Naive B cell (primary cell): ENCODE data around the gene ZNF700. TPM values are rescaled to one million over a fixed set of nuclear protein-coding genes. Genes with fewer than 3 reads are reported as not detected.
"Not testable (repeated sequence)": the region's sequence is repeated elsewhere in the genome, so short reads cannot be mapped to it uniquely, and the experiment has no call there.

Experiments
- ATAC-seq, 2 donors: fragments of 150-1000 bp; cut with Tn5 transposase; 2 replicates each; pipeline ENCODE4 v1.10.0; 2021; ENCODE audit warnings: low read depth in 2 of 2, mild to moderate bottlenecking in 2 of 2, moderate library complexity in 2 of 2
- DNase-seq: peaks from one replicate; pipeline ENCODE4 v3.0.0; 2022
- H3K27ac Mint-ChIP-seq, 6 donors: one replicate each; pipeline ENCODE4 v1.8.0; 2020 to 2022; ENCODE audit warnings: mild to moderate bottlenecking in 6 of 6, mixed read lengths in 6 of 6, moderate library complexity in 5 of 6, inconsistent platforms in 2 of 6
- H3K27me3 Mint-ChIP-seq, 3 donors: one replicate each; pipeline ENCODE4 v1.8.0; 2021 to 2022; ENCODE audit warnings: mixed read lengths in 3 of 3, mild to moderate bottlenecking in 1 of 3
- H3K36me3 Mint-ChIP-seq, 2 donors: one replicate each; pipeline ENCODE4 v1.8.0; 2020 to 2022; ENCODE audit warnings: mixed read lengths in 2 of 2, inconsistent platforms in 1 of 2, mild to moderate bottlenecking in 1 of 2
- H3K4me1 Mint-ChIP-seq, 3 donors: one replicate each; pipeline ENCODE4 v1.8.0; 2020 to 2022; ENCODE audit warnings: mixed read lengths in 3 of 3, inconsistent platforms in 1 of 3, mild to moderate bottlenecking in 1 of 3, moderate library complexity in 1 of 3
- H3K4me3 Mint-ChIP-seq, 8 donors: one replicate each; pipeline ENCODE4 v1.8.0; 2020 to 2022; ENCODE audit warnings: mild to moderate bottlenecking in 8 of 8, mixed read lengths in 8 of 8, moderate library complexity in 8 of 8, inconsistent platforms in 2 of 8
- H3K9me3 Mint-ChIP-seq, 7 donors: one replicate each; pipeline ENCODE4 v1.8.0; 2020 to 2022; ENCODE audit warnings: mixed read lengths in 7 of 7, mild to moderate bottlenecking in 5 of 7, inconsistent platforms in 2 of 7, moderate library complexity in 1 of 7
- polyA plus RNA-seq, 6 donors: library from polyadenylated mRNA; unstranded; fragments of 300-500 nt; fragmentation: Illumina TruSeq; gene quantifications; one replicate each; pipeline ENCODE4 v1.2.3, GENCODE V29; 2021; ENCODE audit warnings: low read depth in 6 of 6

The ZNF700 gene
- polyA plus RNA-seq, 6 donors from 2014 or later: 1.9 to 4.6 (median 3.3) TPM; not detected in 1

DNA sequence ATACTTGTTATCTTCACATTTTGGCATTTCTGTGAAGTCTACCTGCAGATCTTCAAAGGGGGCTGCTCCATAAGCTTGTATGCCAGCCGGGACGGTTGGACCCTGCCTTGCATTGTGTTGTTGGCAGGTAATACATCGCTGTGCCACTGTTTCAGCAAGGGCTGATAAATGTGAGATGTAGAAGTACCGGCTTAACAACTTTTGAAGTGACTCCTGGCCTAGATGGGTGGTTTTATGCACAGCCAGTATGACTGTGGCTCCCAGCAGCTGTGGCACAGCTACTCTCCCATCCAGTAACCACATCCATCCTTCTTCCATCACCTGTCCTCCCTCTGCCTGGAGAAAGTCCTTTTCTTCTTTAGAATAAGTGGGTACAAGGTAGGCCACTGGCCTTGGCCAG is 19.7 kb downstream of the ZNF700 start:
- Mint-ChIP-seq H3K27me3 (no peaks in the 10 kb centered on the region), H3K27ac (no peak overlapping the region), H3K36me3 (peaks cover 53 to 73% of the 10 kb centered on the region in 2 donors), H3K9me3 (peaks cover 0 to 93% (median 87%) of the 10 kb centered on the region in 7 donors), H3K4me1 (peaks cover 0 to 11% (median 0%) of the 10 kb centered on the region in 3 donors), H3K4me3 (no peak overlapping the region)
- ATAC-seq (no peak), DNase-seq (no peak)

DNA sequence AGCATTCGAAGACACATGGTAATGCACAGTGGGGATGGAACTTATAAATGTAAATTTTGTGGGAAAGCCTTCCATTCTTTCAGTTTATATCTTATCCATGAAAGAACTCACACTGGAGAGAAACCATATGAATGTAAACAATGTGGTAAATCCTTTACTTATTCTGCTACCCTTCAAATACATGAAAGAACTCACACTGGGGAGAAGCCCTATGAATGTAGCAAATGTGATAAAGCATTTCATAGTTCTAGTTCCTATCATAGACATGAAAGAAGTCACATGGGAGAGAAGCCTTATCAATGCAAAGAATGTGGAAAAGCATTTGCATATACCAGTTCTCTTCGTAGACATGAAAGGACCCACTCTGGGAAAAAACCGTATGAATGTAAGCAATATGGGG is 23.7 kb downstream of the ZNF700 start:
- Mint-ChIP-seq H3K27me3 (no peaks in the 10 kb centered on the region), H3K4me1 (peaks cover 0 to 5% (median 0%) of the 10 kb centered on the region in 3 donors), H3K36me3 (peaks cover 43 to 76% of the 10 kb centered on the region in 2 donors), H3K4me3 (no peak overlapping the region), H3K27ac (peak overlapping the region in 1 of 6 donors; percentile 16), H3K9me3 (peaks cover 4 to 91% (median 81%) of the 10 kb centered on the region in 7 donors)
- no peak for ATAC-seq
- no peak for DNase-seq

DNA sequence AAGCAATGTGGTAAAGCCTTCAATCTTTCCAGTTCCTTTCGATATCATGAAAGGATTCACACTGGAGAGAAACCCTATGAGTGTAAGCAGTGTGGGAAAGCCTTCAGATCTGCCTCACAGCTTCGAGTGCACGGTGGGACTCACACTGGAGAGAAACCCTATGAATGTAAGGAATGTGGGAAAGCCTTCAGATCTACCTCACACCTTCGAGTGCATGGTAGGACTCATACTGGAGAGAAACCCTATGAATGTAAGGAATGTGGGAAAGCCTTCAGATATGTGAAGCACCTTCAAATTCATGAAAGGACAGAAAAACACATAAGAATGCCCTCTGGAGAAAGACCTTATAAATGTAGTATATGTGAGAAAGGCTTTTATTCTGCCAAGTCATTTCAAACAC is 24.3 kb downstream of the ZNF700 start:
- Mint-ChIP-seq H3K9me3 (peaks cover 4 to 90% (median 78%) of the 10 kb centered on the region in 7 donors), H3K4me1 (peaks cover 0 to 5% (median 0%) of the 10 kb centered on the region in 3 donors), H3K27me3 (no peaks in the 10 kb centered on the region), H3K4me3 (no peak overlapping the region), H3K27ac (peak overlapping the region in 1 of 6 donors; percentile 16), H3K36me3 (peaks cover 43 to 71% of the 10 kb centered on the region in 2 donors)
- DNase-seq (no peak), ATAC-seq (no peak)

DNA sequence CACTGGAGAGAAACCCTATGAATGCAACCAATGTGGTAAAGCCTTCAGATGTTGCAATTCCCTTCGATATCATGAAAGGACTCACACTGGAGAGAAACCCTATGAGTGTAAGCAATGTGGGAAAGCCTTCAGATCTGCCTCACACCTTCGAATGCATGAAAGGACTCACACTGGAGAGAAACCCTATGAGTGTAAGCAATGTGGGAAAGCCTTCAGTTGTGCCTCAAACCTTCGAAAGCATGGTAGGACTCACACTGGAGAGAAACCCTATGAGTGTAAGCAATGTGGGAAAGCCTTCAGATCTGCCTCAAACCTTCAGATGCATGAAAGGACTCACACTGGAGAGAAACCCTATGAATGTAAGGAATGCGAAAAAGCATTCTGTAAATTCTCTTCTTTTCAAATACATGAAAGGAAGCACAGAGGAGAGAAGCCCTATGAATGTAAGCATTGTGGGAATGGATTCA is 24.7 kb downstream of the ZNF700 start:
- ATAC-seq, H3K27me3 Mint-ChIP-seq, DNase-seq, H3K27ac Mint-ChIP-seq, H3K4me1 Mint-ChIP-seq: not testable (repeated sequence)
- Mint-ChIP-seq H3K4me3 (peak overlapping the region in 1 of 8 donors; percentile 24), H3K36me3 (peaks cover 39 to 66% of the 10 kb centered on the region in 2 donors), H3K9me3 (peaks cover 4 to 88% (median 78%) of the 10 kb centered on the region in 7 donors)

DNA sequence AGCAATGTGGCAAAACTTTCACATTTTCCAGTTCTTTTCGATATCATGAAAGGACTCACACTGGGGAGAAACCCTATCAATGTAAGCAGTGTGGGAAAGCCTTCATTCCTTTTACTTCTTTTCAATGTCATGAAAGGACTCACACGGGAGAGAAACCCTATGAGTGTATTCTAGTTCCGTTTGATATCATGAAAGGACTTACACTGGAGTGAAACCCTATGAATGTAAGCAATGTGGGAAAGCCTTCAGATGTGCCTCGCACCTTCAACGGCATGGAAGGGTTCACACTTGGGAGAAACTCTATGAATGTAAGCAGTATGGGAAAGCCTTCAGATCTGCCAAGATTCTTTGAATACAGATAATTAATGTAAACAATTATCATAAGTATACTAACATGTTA is 25.4 kb downstream of the ZNF700 start:
- DNase-seq (no peak), ATAC-seq (no peak)
- Mint-ChIP-seq H3K27me3 (no peaks in the 10 kb centered on the region), H3K9me3 (peaks cover 4 to 87% (median 75%) of the 10 kb centered on the region in 7 donors), H3K4me3 (no peak overlapping the region), H3K27ac (no peak overlapping the region), H3K4me1 (peaks cover 0 to 3% (median 0%) of the 10 kb centered on the region in 3 donors), H3K36me3 (peaks cover 38 to 60% of the 10 kb centered on the region in 2 donors)

DNA sequence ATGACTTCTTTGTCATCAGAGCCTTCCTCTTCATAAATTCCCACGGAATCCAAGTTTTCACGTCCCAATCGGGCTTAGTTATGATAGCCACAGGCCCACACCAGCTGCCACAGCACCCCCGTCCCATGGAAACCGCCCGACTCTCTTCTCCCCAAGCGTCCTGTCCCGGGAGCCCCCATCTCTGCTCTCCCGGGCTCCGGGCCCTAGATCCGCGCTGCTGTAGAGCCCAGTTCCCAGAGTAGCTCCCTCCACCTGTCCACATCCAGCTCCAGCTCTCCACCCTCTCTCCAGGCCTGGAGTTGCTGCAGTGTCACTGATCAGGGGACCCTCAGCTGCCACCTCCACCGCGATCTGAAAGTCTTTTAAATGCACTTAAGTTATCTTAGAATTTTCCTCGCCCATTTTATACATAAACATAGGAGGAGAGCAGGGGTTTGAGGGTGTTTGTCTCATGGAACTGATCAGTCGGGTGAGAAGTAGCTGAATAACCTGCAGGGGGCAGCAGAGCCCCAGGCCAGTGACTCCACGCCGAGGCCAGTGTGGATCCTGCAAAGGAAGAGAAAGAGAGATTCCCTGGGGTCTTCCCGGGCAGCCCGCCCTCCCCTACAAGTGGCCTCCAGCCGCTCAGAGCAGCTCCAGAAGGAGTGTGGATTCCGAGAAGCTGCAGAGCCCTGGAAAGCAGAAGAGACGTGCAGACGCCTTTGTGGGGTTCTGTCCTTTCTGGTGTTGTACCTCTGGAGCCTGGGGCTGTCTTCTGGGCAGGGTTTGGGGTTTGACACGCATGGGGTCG is 38.9 kb downstream of the ZNF700 start:
- peak; percentile 69 for DNase-seq
- Mint-ChIP-seq H3K9me3 (peaks cover 0 to 1% (median 0%) of the 10 kb centered on the region in 7 donors), H3K36me3 (peaks cover 0 to 13% of the 10 kb centered on the region in 2 donors), H3K27ac (peak overlapping the region; percentile 97 to 99 (median 98)), H3K27me3 (no peaks in the 10 kb centered on the region), H3K4me1 (peaks cover 22 to 36% (median 29%) of the 10 kb centered on the region in 3 donors), H3K4me3 (peak overlapping the region; percentile 90 to 99 (median 96))
- peak; percentile 18 to 24 for ATAC-seq

DNA sequence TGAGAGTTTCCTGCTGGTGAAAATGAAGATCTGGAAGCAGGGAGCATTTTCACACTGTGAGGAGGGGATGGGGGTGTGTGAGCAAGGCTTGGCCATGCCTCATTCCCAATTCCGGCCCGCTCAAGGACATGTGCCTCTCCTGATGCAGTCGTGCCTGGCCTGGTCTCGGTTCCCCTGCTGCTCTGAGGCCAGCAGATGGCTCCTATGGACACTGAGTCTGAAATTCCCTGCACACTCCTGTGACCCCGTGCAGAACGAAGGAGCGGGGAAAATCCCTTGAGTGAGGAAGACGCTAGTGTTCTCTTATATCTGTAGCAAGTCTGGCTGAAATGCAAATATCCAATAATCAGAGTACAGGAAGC is 39.6 kb downstream of the ZNF700 start:
- peaks cover 0 to 1% (median 0%) of the 10 kb centered on the region in 7 donors for H3K9me3 Mint-ChIP-seq
- ATAC-seq (no peak), DNase-seq (no peak)
- H3K36me3 Mint-ChIP-seq: peaks cover 0 to 13% of the 10 kb centered on the region in 2 donors
- H3K27me3 Mint-ChIP-seq: no peaks in the 10 kb centered on the region
- peaks cover 22 to 36% (median 29%) of the 10 kb centered on the region in 3 donors for H3K4me1 Mint-ChIP-seq
- peak overlapping the region; percentile 90 to 99 (median 96) for H3K4me3 Mint-ChIP-seq
- peak overlapping the region; percentile 97 to 99 (median 98) for H3K27ac Mint-ChIP-seq

DNA sequence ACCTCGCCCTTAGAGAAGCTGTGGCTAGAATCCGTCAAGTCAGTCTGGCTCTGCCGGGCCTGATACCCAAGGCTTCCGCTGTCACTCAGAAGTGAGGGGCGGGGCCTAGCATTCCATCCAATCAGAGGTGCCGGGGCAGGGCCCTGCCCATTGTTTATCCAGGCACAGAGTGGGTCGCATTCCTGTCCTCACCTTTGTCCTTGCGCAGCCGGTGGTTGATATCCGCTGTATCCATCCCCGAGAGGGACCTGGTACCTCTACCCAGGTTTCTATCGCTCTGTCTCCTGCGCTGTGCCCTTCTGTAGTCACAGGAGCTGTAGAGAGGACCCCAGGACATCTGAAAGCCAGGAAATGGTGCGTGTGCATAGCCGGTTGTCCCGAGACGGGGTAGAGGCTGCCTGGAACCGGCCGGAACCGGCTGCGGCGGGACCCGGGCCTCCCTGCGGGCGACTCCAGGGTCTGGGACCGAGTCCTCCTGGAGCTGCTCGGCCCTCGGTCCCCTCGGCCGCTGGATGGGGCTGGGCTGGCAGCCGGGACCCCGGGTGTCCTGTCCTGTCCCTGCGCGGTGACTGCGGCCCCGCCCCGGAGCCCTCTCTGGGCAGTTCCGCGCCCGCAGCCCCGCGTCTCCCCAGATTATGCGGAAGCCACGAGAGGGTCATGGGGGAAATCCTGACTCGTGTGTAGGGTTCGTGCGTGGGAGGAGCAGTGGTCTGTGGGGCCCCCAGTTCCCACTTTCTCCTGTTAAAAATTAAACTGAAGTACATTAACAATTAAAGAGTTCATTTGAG is 40.1 kb downstream of the ZNF700 start, which contains the start of gene ZNF763:
Gene ZNF763, plus strand, starts transcription at position 183 of the 788 bp plus-strand sequence. Its CDS starts 169 bp downstream, at position 352.
- ATAC-seq (peak; percentile 86 to 87), DNase-seq (peak; percentile 90)
- H3K27ac Mint-ChIP-seq: peak within 1 kb of the TSS; percentile 97 to 99 (median 98)
- H3K36me3 Mint-ChIP-seq: peaks cover 0 to 13% of the 10 kb centered on the region in 2 donors
- peak within 1 kb of the TSS; percentile 90 to 99 (median 96) for H3K4me3 Mint-ChIP-seq
- peaks cover 0 to 1% (median 0%) of the 10 kb centered on the region in 7 donors for H3K9me3 Mint-ChIP-seq
- H3K27me3 Mint-ChIP-seq: no peaks in the 10 kb centered on the region
- H3K4me1 Mint-ChIP-seq: peaks cover 22 to 39% (median 29%) of the 10 kb centered on the region in 3 donors

DNA sequence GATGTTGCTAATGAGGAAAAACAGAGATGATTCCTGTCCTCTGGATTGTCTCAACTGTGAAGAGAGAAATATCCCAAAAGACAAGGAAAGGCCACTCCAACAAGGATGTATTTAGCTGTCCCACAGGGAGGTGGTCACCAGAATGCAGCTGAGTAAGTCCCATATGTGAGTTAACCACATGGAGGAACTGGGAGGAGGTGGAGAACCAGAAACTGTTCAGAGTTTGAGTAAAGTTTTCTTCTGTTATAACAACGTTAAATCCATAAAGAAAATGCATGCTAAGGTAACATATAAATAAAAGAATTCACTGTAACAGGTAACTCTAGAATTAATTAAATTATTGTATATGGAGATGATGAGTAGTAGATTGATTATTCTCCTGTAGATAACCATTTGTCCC is 45.3 kb downstream of the ZNF700 start:
- Mint-ChIP-seq H3K36me3 (peaks cover 6 to 14% of the 10 kb centered on the region in 2 donors), H3K9me3 (peaks cover 0 to 9% (median 4%) of the 10 kb centered on the region in 7 donors), H3K27ac (no peak overlapping the region), H3K27me3 (no peaks in the 10 kb centered on the region), H3K4me3 (no peak overlapping the region), H3K4me1 (peaks cover 8 to 28% (median 27%) of the 10 kb centered on the region in 3 donors)
- ATAC-seq: no peak
- no peak for DNase-seq

DNA sequence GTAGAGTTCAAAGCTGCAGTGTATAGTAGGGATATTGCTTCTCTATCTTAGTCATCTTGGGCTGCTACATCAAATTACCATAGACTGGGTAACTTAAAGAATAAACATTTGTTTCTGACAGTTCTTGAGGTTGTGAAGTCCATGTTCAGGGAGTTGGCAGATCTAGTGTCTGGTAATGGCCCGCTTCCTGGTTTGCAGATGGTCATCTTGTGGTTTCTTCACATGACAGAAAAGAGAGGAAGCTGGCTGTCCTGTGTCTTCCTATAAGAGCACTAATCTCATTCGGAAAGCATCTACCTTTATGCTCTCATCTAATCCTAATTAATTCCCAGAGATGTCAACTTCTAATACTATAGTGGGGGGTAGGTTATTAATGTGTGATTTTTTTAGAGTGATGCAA is 46.1 kb downstream of the ZNF700 start:
- Mint-ChIP-seq H3K27me3 (no peaks in the 10 kb centered on the region), H3K4me3 (no peak overlapping the region), H3K4me1 (peaks cover 0 to 21% (median 20%) of the 10 kb centered on the region in 3 donors), H3K36me3 (peaks cover 6 to 14% of the 10 kb centered on the region in 2 donors), H3K27ac (no peak overlapping the region), H3K9me3 (peaks cover 2 to 10% (median 4%) of the 10 kb centered on the region in 7 donors)
- no peak for DNase-seq
- ATAC-seq: no peak

DNA sequence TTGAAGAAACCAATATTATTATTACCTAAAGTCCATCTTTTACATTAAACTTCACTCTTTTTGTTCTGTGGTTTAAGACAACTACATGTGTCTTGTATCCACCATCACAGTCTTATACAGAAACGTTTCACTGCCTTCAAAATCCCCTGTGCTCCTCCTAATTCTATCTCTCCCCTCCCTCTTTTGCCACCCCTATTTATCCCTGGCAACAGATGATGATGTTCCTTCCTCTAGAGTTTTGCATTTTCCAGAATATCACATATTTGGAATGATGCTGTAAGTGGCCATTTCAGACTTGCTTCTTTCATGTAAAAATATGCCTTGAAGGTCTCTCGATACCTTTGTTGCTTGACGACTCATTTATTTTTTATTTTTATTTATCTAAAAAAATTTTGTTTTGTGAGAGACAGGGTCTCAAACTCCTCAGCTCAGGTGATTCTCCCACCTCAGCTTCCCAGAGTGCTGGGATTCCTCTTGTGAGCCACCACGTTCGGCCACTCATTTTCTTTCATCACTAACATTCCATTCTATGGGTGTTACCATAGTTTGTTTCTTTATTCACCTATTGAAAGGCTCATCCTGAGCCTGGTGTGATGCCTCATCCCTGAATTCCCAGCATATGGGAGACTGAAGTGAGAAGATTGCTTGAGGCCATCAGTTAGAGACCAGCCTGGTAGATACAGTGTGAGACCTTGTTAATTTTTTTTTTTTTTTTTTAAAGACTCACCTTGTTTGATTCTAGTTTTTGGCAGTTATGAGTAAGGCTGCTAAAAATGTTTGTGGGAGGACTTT is 48.3 kb downstream of the ZNF700 start:
- Mint-ChIP-seq H3K27me3 (no peaks in the 10 kb centered on the region), H3K4me3 (no peak overlapping the region), H3K27ac (no peak overlapping the region), H3K4me1 (peaks cover 0 to 16% (median 9%) of the 10 kb centered on the region in 3 donors), H3K36me3 (peaks cover 22 to 24% of the 10 kb centered on the region in 2 donors), H3K9me3 (peaks cover 4 to 30% (median 20%) of the 10 kb centered on the region in 7 donors)
- no peak for DNase-seq
- no peak for ATAC-seq

DNA sequence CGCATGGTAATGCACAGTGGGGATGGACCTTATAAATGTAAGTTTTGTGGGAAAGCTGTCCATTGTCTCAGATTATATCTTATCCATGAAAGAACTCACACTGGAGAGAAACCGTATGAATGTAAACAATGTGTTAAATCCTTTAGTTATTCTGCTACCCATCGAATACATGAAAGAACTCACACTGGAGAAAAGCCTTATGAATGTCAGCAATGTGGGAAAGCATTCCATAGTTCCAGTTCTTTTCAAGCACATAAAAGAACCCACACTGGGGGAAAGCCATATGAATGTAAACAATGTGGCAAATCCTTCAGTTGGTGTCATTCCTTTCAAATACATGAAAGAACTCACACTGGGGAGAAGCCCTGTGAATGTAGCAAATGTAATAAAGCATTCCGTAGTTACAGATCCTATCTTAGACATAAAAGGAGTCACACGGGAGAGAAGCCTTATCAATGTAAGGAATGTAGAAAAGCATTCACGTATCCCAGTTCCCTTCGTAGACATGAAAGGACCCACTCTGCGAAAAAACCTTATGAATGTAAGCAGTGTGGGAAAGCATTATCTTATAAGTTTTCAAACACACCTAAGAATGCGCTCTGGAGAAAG is 53.7 kb downstream of the ZNF700 start:
- H3K27ac Mint-ChIP-seq: no peak overlapping the region
- H3K4me3 Mint-ChIP-seq: no peak overlapping the region
- H3K4me1 Mint-ChIP-seq: peaks cover 0 to 6% (median 4%) of the 10 kb centered on the region in 3 donors
- ATAC-seq (no peak), DNase-seq (no peak)
- H3K27me3 Mint-ChIP-seq: no peaks in the 10 kb centered on the region
- peaks cover 33 to 36% of the 10 kb centered on the region in 2 donors for H3K36me3 Mint-ChIP-seq
- peaks cover 4 to 75% (median 63%) of the 10 kb centered on the region in 7 donors for H3K9me3 Mint-ChIP-seq
